Measurements from ENCODE around the gene STOX2.

GRCh38 chr4:184014301-184014700 lies 109.2 kb downstream of the STOX2 start:
- TF ChIP-seq CTCF (IDR thresholded peaks at IDR 0.05), result no peak
- TF ChIP-seq EP300 (IDR thresholded peaks at IDR 0.05), result no peak
